ENCODE measurements around the gene SPDYA.
A peak's percentile ranks its signal among the peaks of the same experiment; 100 is the strongest.

Gene SPDYA

DNA sequence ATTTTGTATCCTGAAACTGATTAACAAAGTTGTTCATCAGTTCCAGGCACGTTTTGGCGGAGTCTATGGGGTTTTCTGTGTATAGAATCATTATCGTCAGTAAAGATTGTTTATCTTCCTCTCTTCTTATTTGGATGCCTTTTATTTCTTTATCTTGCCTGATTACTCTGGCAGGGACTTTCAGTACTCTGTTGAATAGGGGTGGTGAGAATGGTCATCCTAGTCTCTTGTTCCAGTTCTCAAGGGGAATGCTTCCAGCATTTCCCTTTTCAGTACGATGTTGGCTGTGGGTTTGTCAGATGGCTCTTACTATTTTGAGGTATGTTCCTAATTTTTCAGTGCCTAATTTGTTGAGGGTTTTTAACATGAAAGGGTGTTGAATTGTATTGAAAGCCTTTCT, 14.0 kb upstream of the SPDYA start:
- no peak overlapping the region for H3K4me3 ChIP-seq (ENCODE audit: control insufficient read depth, low read depth, low read length)
- TF ChIP-seq, protein P1, sequence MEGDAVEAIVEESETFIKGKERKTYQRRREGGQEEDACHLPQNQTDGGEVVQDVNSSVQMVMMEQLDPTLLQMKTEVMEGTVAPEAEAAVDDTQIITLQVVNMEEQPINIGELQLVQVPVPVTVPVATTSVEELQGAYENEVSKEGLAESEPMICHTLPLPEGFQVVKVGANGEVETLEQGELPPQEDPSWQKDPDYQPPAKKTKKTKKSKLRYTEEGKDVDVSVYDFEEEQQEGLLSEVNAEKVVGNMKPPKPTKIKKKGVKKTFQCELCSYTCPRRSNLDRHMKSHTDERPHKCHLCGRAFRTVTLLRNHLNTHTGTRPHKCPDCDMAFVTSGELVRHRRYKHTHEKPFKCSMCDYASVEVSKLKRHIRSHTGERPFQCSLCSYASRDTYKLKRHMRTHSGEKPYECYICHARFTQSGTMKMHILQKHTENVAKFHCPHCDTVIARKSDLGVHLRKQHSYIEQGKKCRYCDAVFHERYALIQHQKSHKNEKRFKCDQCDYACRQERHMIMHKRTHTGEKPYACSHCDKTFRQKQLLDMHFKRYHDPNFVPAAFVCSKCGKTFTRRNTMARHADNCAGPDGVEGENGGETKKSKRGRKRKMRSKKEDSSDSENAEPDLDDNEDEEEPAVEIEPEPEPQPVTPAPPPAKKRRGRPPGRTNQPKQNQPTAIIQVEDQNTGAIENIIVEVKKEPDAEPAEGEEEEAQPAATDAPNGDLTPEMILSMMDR (conservative IDR thresholded peaks at IDR 0.05; ENCODE audit: control insufficient read depth, insufficient read depth, low read depth, low read length): no peak
- DNase-seq (ENCODE audit: low read depth): no peak

DNA sequence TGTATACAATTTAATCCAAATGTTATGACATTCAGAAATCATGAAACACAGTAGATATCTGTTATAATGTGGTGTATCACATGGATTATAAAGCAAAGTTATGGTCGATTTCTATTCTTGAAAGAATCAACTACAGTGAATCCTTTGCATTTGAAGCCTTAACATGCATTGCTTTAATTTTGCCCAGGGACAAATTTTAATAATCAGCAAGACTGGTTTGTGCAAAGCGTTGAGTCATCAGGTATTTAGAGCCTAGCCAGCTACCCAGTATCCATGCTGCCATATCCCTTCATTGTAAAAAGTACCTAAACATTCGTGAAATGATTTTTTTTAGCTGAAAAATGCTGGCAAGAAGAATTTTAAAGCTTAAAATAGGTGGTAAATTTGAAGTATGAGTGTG, 8.9 kb upstream of the SPDYA start:
- TF ChIP-seq, protein P1 (conservative IDR thresholded peaks at IDR 0.05; ENCODE audit: control insufficient read depth, insufficient read depth, low read depth, low read length): no peak
- no peak overlapping the region for H3K4me3 ChIP-seq (ENCODE audit: control insufficient read depth, low read depth, low read length)
- DNase-seq (ENCODE audit: low read depth): peak; percentile 48

GRCh38 chr2:28802975-28803429, 7.6 kb upstream of the SPDYA start:
- DNase-seq (ENCODE audit: low read depth): peak; percentile 21
- H3K4me3 ChIP-seq (ENCODE audit: control insufficient read depth, low read depth, low read length): no peak overlapping the region
- TF ChIP-seq, protein P1 (conservative IDR thresholded peaks at IDR 0.05; ENCODE audit: control insufficient read depth, insufficient read depth, low read depth, low read length): no peak

DNA sequence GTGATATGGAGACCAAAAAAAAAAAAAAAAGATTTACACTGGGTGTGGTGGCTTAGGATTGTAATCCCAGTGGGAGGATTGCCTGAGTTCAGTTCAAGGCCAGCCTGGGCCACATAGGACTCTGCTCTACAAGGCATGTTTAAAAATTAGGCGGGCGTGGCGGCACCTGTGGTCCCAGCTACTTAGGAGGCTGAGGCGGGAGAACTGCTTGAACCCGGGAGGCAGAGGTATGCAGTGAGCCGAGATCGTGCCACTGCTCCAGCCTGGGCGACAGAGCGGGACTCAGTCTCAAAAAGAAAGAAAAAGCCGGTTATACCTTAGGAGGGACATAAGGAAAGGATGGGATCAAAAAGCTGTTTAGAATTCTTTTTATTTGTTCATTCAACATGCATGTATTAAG, 707 bp upstream of the SPDYA start:
- H3K4me3 ChIP-seq (ENCODE audit: control insufficient read depth, low read depth, low read length): peak overlapping the region; percentile 53
- TF ChIP-seq, protein P1 (conservative IDR thresholded peaks at IDR 0.05; ENCODE audit: control insufficient read depth, insufficient read depth, low read depth, low read length): no peak
- no peak for DNase-seq (ENCODE audit: low read depth)

DNA sequence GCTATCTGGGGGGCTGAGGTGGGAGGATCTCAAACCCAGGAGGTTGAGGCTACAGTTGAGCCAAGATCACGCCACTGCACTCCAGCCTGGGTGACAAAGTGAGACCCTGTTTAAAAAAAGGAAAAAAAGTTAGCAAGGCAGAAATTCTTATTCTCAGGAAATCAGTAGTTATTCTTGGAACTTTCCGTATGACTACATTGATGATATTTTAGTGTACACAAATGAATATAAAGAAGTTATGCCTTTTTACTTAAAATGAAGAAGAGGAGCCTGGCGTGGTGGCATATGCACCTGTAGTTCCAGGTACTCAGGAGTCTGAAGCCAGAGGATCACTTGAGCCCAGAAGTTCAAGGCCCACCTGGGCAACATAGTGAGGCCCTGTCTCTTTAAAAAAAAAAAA, 7.4 kb downstream of the SPDYA start:
- DNase-seq (ENCODE audit: low read depth): no peak
- H3K4me3 ChIP-seq (ENCODE audit: control insufficient read depth, low read depth, low read length): no peak overlapping the region
- TF ChIP-seq, protein P1 (conservative IDR thresholded peaks at IDR 0.05; ENCODE audit: control insufficient read depth, insufficient read depth, low read depth, low read length): no peak

GRCh38 chr2:28821295-28821958, 10.8 kb downstream of the SPDYA start:
- peak; percentile 72 for DNase-seq (ENCODE audit: low read depth)
- TF ChIP-seq, protein P1 (conservative IDR thresholded peaks at IDR 0.05; ENCODE audit: control insufficient read depth, insufficient read depth, low read depth, low read length): peak; percentile 74
- H3K4me3 ChIP-seq (ENCODE audit: control insufficient read depth, low read depth, low read length): no peak overlapping the region
